Measurements from ENCODE around the gene TBL1X. TPM values are rescaled to one million over a fixed set of nuclear protein-coding genes. Genes with fewer than 3 reads are reported as not detected.

Gene TBL1X
- total RNA-seq, 2 donors from 2014 or later = 12.3 to 14.0 TPM

DNA sequence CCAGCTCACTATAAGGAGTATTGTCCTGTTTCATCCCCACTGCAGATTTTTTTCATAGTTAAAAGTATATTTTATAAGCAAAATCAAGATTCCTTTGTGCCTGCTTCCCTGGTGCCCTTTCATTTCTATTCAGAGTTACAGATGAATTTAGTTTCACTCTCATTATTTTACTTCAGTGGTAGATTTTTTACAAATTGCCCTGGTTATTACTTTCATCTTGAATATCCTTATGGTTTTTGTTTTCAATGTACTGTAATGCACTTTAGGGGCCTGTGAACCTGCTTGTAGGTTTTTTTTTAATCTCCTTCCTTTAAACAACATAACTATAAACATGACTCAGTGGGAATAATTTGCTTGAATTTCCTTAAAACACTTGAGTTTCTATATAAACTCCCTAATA, 174.0 kb downstream of the TBL1X start:
- H3K4me3 ChIP-seq = no peak overlapping the region
- no peak overlapping the region for H3K27ac ChIP-seq
- no peak for DNase-seq (ENCODE audit: low spot score)
- H3K36me3 ChIP-seq = no peaks in the 10 kb centered on the region
- H3K9me3 ChIP-seq = no peaks in the 10 kb centered on the region
- H3K27me3 ChIP-seq = no peaks in the 10 kb centered on the region
- no peaks in the 10 kb centered on the region for H3K4me1 ChIP-seq
- TF ChIP-seq, protein P1, sequence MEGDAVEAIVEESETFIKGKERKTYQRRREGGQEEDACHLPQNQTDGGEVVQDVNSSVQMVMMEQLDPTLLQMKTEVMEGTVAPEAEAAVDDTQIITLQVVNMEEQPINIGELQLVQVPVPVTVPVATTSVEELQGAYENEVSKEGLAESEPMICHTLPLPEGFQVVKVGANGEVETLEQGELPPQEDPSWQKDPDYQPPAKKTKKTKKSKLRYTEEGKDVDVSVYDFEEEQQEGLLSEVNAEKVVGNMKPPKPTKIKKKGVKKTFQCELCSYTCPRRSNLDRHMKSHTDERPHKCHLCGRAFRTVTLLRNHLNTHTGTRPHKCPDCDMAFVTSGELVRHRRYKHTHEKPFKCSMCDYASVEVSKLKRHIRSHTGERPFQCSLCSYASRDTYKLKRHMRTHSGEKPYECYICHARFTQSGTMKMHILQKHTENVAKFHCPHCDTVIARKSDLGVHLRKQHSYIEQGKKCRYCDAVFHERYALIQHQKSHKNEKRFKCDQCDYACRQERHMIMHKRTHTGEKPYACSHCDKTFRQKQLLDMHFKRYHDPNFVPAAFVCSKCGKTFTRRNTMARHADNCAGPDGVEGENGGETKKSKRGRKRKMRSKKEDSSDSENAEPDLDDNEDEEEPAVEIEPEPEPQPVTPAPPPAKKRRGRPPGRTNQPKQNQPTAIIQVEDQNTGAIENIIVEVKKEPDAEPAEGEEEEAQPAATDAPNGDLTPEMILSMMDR (IDR thresholded peaks at IDR 0.05) = no peak

DNA sequence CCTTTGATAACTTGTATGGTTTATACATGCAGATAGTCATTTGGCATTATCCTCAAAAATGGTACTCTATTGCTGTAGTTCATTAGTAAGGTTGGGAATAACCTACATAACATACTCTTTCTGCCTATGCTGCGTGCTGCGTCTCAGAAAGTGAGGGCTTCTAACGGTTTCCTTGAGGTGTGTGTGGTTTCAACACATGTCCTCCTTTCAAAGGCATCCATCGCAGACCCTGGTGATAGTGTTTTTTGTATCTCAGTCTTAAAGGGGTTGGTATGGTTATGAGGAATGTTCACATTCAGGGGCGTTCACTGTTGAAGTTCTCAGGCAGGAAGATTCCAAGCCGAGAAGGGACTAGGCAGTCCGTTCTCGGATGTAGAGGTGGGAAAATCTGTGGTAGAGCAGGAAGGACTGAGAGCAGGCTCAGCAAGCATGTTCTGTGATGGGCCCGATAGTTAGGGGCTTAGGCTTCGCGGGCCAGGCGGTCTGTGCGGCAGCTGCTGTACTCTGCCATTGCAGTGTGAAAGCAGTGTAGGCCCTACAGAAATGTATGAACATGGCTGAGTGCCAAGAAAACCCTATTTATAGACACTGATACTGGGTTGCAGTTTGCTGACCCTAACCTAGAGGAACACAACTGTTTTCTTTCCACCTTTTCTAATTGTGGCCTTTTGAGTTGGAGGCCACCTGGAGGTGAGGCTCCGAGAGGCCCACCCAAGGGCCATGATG, 177.6 kb downstream of the TBL1X start:
- H3K27me3 ChIP-seq = no peaks in the 10 kb centered on the region
- TF ChIP-seq, protein P1 (IDR thresholded peaks at IDR 0.05) = no peak
- no peaks in the 10 kb centered on the region for H3K9me3 ChIP-seq
- no peak overlapping the region for H3K27ac ChIP-seq
- peaks cover 0 to 5% of the 10 kb centered on the region in 2 donors for H3K4me1 ChIP-seq
- H3K4me3 ChIP-seq = no peak overlapping the region
- no peak for DNase-seq (ENCODE audit: low spot score)
- H3K36me3 ChIP-seq = no peaks in the 10 kb centered on the region

DNA sequence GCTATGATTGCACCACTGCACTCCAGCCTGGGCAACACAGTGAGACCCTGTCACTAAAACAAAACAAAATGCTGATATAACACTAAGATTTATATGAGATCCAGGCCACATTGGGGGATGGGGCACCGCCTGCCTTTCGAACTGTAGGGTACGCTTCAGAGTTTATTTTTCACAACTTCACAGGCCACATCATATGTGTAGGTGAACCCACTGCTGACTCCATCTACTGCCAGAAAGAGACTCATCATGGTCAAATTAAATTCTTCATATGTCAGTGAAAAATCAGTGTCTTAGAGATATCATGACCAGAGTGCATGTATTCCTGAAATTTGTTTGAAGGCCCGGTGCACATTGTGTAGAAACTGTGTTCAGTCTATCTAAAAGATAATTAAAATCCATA, 178.9 kb downstream of the TBL1X start:
- no peak for DNase-seq (ENCODE audit: low spot score)
- no peak overlapping the region for H3K27ac ChIP-seq

DNA sequence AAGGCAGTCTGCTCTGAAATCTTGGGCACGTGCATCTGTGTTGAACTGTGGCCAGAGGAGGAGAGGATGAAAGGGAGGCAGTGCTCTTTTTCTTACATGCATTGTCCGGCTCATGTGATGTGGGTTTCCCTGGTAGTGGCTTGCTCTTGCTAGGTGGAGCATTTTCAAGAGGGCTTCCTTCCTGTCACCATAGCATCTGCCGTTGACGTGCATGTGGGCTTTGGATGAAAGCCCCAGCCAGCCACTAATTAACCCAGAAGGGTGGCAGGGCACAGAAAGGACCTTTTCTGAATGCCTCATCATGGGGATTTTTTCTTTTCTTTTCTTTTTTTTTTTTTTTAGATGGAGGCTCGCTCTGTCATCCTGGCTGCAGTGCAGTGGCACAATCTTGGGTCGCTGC, 179.5 kb downstream of the TBL1X start:
- TF ChIP-seq, protein P1 (IDR thresholded peaks at IDR 0.05) = no peak
- Histone ChIP-seq H3K4me1 (peaks cover 0 to 18% of the 10 kb centered on the region in 2 donors), H3K27ac (no peak overlapping the region), H3K27me3 (no peaks in the 10 kb centered on the region), H3K4me3 (no peak overlapping the region), H3K9me3 (no peaks in the 10 kb centered on the region), H3K36me3 (no peaks in the 10 kb centered on the region)
- DNase-seq (ENCODE audit: low spot score) = no peak

More for the DNA sequence above, 178.9 kb downstream of the TBL1X start:
- Histone ChIP-seq H3K4me1 (peaks cover 0 to 18% of the 10 kb centered on the region in 2 donors), H3K9me3 (no peaks in the 10 kb centered on the region), H3K36me3 (no peaks in the 10 kb centered on the region), H3K27me3 (no peaks in the 10 kb centered on the region), H3K4me3 (no peak overlapping the region)
- TF ChIP-seq, protein P1 (IDR thresholded peaks at IDR 0.05) = no peak

DNA sequence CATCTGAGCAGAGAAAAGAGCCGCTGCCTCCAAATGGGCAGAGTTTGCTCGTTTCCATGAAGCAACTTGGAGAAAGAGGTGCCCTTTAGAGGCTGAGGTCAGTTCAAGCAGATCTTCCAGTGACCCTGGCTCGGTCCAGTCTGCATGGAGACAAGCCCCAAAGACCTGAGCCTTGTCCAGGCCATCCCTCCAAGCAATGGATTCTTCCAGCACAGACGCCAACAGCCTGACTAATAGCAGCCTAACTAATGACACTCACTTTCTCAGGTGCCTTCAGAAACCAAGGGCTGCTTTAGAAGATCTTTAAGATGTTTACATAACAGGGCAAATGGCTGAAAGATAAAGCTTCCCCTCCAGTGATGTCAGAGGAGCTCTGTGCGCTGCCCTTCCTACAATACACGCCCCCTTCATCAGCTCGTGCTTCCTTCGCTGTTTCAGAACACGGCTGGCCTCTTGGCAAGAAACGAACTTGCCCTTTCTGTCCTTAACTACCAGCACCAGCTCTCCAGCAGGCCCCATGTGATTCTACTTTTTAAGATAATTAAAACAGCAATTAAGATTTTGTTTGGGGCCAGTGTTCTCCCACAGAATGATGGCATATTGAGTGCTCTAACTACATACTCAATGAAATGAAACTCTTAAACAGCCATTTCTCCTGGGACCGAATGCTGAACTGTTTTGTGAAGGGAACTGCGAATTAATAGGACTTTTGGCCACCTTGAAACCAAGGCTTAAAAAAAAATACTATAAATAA, 181.8 kb downstream of the TBL1X start:
- H3K27ac ChIP-seq = peak overlapping the region; percentile 13 to 51
- H3K27me3 ChIP-seq = no peaks in the 10 kb centered on the region
- no peaks in the 10 kb centered on the region for H3K9me3 ChIP-seq
- no peaks in the 10 kb centered on the region for H3K36me3 ChIP-seq
- no peak for DNase-seq (ENCODE audit: low spot score)
- peaks cover 0 to 18% of the 10 kb centered on the region in 2 donors for H3K4me1 ChIP-seq
- no peak overlapping the region for H3K4me3 ChIP-seq
- TF ChIP-seq, protein P1 (IDR thresholded peaks at IDR 0.05) = no peak

Data from right atrium auricular region (tissue), 2 donors.